ENCODE data around the gene DAB2IP. TPM values are rescaled to one million over a fixed set of nuclear protein-coding genes. Genes with fewer than 3 reads are reported as not detected.
A peak's percentile ranks its signal among the peaks of the same experiment; 100 is the strongest.
"Not testable (repeated sequence)": the region's sequence is repeated elsewhere in the genome, so short reads cannot be mapped to it uniquely, and the experiment has no call there.

DAB2IP gene
- polyA plus RNA-seq, 1 donor: 48.6 TPM

DNA sequence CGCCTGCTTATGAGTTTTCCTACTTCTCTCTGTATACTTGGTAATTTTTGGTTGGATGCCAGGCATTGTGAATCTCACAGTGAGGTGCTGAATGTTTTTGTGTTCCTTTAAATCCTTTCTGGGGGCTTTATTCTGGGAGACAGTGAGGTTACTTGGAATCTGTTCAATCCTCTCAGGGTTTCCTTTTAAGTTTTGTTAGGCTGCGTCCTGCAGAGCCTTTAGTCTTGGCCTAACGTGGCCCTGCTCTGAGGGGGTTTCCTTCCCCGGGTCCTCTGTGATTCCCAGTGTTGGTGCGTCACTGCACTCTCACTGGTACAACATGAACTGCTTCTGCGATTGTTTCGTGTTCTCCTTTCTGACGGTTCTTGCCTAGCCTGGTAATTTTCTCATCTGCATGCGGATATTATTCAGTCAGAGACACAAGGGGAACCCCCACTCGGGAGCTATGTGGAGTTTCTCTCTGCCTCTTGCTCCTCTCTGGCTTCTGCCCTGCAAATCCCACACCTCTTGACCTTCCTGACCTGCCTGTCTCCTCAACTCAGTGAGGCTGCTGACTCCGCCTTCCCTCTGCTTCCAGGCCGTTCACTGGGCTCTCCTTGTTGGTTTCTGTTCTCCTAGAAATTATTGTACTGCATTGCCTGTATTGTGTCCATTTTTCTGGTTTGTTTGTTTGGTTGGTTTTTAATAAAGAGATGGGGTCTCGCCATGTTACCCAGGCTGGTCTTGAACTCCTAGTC is 128.1 kb downstream of the DAB2IP start:
- DNase-seq: no peak

DNA sequence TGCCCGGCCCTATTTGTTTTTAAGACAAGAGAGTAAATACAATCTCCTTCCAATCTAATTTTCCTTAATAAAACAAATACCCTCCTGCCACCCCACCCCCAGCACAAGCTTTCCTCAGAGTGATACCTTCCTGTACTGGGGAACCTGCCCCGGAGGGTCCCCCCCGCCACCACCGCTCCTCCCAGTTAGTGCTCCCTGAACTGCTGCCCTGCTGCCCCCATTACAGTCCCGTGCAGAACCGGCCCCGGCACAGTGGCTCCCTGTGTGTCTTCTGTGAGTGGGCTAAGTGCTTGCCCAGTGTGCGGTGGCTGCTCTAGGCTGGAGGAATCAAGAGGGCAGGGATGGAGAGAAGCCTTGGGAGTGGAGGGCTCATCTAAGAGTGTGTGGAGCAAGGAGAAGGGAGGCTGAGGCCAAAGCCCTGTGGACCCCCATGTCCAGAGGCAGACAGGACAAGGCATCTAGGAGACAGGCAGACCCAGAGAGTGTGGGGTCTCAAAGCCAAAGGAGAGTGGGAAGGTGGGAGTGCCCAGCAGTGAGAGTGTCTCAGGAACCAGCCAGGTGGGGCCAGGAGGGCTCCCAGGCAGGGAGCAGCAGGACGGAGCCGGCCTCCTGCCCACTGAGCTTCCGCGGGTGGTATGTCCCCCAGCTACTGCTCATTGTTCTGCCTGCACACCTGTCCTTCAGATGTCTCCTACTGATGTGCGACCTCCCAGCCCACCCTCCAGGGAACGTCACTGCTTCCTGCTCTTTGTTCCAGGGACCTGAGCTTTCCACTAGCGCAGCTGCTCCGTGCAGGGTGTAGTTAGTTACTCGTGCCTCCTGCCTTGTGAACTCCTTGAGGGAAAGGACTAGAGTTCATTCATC is 129.0 kb downstream of the DAB2IP start:
- no peak for DNase-seq

DNA sequence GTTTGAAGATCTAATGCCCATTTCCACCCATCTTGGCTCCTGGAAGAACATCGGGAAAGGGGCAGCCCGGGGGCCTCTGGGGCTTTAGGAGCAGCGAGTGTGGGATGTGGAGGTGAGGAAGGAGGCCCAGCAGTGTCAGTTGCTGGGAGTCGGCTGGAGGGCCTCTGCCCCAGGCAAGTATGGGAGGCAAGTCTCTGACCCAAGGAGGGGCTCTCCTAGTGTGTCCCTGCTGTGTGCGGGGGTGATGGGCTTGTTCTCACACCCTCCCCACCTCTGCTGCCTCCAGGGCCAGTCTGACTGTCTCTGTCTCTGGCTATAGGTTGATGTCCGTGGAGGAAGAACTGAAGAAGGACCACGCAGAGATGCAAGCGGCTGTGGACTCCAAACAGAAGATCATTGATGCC is 129.7 kb downstream of the DAB2IP start:
- DNase-seq: no peak

DNA sequence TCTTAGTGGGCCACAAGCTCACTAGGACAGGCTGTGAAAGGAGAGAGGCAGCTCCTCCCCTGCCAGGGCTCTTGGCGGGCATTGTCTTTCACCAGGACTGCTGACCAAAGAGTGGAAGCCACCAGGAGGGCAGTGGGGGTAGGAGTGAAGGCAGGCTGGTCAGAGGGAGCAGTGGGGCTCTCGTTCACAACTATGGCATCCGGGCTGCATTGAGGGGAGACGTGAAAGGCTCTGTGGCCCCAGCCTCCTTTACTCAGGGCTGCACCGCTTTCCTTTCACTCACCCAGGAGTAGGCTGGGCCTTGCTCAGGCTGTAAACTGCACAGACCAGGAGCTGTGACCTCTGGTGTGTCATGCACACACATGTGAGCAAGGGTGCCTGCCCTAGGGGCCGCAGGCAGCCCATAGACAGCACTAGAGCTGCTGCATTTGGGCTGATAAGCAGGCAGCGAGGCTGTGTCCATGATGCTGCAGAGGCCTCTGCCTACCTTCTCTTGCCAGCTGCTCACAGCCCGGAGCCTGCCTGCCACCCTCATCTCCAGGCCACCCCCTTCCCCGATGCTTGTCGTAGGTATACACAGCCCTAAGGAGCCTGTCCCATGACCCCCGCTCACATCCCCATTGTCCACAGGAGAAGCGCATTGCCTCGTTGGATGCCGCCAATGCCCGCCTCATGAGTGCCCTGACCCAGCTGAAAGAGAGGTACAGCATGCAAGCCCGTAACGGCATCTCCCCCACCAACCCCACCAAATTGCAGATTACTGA is 130.4 kb downstream of the DAB2IP start:
- DNase-seq: no peak

DNA sequence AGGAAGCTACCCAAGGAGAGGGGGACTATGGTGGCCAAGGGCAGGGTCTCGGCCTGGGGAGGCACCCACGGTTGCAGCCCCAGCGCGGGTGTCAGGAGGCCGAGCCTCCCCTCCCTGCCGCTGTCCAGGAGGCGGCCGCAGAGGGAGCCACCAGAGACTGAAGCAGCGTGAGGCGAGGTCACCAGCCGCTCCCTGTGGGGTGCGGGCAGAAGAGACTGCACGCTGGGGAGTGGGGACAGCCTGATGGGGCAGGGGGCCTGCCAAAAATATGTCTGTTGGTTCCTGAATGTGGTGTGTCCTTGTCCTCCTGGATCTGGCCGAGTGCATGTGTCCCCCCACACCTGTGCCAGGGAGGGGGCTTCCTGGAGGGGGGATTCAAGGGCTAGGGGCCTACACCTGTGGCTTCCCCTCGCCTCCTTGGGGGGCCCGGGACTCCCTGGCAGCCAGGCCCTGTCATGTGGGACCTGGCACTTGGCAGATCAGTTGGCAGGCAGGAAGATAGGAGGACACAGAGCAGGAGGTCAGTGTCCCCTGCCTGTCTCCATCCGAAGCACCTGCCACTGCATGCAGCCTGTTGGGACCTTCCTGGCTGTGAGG is 131.2 kb downstream of the DAB2IP start:
- DNase-seq: no peak

DNA sequence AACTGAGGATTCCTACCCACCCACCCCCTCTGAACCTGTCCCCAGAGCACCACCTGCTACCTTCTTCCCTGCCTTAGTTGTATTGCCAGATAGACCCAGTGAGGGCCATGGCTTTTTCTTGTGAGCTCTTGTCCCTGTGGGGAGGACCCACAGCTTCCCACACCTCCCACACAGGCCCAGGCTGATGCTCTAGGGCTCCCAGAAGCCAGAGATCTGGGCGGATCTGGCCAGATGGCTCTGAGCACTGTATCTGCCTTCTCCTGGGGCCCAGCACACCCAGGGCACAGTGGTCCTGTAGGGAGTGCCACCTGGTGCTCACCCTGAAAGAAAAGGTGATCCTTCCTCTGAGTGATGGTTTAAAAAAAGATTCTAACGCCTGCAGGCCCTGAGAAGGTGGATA is 131.7 kb downstream of the DAB2IP start:
- DNase-seq: no peak

DNA sequence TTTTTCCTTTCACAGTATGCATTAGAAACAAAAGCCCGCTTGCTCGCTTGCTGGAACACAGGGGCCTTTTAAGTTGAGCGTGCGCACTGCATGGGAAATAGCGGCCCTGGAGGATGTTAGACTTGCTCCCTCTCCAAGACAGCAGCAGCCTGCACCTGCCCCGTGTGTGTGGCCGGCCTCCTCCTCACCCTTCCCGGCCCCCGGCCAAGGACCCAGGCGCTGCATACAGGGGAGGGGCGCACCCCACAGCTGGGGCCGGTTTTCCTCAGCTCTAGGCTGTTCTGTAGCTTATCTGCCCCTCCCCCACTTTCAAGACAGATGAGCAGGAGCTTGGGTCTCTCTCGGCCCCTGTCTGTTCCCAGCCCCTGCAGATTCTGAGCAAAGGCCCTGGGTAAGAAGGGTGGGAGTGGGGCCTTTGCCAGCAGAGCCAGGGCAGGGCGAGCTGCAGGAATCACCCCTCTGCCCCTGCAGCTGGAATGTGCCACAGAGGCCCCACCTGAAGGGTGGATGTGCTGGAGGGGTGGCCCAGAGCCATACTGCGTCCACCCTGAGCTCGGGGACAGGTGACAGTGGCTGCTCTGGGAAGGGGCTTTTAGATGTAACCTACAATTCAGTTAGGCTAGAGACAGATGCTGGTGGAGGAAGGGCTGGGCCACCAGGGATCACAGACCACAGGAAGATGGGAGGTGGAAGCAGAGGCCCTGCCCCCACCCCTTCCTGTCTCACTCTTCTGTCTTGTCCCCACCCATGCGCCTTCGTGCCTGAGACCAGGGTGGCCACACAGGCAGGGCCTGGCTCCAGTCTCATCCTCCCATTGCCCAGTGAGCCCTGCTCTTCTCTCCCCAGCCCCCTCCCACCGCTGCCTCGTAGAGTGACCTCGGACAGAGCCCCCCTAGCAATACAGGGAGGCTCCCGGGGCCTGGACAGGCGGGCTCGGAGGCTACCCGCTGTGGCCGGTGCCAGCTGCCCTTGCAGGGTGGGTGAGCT is 132.4 kb downstream of the DAB2IP start:
- peak; percentile 63 for DNase-seq

DNA sequence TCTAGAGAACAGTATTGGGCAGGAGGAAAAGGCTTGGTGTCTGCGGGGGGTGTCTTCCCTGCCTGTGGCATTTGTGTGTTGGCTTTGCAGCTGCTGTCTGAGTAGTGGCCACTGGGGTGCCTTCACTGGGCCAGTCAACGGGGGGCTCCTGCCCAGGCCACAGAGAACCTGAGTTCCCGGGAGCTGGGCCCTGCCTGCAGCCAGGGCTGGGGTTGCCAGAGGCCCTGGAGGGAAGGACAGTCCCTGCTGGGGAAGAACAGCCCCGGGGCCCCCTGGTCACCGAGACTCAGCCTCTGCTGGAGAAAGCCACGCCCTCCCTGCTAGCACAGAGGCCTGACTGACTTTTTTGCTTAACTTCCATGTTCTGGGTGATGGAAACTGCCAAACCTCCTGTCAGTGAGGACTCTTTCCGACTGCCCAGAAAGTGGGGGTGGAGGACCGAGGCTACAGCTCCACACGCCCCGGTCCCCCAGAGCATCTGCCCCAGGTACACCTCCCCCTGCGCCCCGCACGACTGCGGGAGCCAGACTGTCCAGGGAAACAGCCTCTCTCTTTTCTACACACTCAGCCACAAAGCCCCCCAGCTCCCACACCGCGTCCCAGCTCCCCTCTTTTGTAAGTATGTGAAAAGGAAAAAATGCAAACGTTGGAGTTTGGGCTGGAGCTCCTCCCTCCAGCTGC is 133.4 kb downstream of the DAB2IP start:
- no peak for DNase-seq

DNA sequence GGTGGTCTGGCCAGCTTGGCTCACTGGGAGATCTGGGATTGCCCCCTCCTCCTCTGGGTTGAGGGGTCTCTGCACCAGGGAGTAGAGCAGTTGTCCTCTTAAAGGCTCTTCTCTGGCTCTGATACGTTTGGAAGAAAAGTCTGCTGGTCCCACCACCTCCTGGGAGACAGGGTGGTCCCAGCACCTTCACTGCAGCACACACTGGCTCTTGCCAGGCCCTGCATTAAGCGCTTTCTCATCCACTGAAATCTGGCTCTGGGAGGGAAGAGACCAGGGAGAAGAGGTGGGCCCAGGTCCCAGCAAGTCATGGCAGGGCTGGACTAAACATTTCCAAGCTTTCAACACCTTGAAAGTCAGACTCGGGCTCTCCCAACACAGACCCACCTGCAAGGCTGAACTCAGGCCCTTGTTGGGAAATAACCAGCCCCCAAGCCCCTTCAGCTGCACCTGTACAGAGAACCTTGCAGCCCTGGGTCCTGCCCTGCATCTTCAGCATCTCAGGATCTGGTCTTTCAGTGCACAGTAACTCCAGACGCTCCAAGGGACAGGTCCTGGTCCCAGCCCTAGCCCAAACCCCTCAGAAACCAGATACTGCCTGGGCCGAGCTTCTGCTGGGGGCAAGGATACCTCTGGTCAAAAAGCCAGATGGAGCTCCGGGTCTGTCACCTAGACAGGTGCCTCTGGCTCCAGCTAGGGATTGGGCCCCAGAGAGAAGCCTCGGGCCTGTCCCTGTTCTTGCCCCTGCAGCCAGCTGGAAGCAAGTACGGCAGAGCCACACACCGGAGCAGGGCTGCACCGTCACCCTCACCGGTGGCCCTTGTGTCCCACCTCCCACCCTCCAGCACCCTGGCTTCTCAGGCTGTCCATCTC is 134.5 kb downstream of the DAB2IP start:
- no peak for DNase-seq

DNA sequence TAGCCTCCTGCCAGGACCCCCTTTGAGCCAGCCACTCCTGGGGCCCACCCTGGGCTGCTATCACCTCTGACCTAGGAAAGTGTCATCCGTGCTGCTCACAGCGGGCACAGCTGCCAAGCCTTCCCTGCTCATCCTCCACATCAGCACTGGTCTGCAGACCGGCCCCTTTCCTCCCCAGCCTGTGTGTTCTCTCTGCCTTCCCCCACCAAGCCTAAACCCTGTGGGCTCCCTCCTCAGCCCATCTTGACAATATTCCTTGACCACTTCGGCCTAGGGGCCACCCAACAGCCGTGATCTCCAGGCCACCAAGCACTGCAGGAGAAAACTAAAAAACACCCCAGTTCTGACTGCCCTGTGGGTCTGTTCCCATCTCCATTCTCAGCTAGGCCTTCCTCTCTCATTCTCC is 135.1 kb downstream of the DAB2IP start:
- no peak for DNase-seq

DNA sequence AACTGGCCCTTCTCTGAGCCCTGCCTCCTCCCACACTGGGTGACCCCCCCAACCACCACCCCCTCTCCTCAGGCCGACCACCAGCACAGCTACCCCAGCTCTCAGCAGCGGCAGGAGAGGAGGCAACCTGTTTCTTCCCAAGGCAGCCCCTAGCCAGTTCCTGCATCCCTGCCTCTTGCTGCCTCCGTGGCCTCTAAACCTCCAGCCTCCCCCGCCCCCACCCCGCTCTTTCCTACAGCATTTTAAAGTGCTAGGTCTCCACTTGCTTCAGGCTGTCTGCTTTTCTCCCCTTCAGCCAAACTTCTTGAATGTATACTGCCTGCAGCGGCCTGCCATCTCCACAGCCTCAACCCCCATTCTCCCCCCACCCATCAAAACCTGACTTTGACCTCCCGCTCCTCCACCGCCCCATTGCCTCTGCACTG is 135.6 kb downstream of the DAB2IP start:
- DNase-seq: no peak

DNA sequence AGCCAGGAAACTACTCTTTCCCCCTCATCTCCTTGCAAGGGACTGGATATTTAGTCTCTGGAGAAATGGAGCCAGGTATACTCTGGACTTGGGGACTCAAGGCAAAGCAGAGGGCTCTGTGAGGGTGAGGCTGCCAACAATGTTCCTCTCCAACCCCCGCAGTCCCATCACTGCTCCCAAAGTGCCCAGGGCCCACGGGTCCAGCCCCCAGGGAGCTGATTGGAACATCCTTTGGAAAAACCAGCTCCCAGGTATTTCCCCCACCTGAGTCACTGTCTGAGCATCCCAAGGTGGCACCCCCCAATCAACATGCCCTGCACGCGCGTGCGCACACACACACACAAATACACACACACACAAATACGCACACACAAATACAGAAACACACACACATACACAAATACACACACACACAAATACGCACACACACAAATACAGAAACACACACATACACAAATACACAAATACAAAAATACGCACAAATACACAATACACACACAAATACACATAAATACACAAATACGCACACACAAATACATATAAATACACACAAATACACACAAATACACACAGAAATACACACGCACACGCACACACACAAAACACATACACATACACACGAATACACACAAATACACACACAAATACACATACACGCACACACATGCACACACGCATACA is 137.4 kb downstream of the DAB2IP start:
- DNase-seq: no peak

DNA sequence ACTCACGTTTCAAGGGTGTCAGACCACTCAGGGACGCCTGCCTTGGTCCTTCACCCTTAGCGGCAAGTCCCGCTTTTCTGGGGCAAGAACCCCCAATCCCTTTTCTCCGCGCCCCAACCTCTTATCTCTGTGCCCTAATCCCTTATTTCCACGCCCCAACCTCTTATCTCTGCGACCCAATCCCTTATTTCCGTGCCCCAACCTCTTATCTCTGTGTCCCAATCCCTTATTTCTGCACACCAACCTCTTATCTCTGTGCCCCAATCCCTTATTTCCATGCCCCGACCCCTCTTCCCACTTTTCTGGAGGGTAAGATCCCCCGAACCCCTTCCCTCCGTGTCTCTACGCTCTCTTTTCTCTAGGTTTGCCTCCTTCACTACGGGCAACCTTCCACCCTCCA is 139.4 kb downstream of the DAB2IP start:
- DNase-seq: no peak

DNA sequence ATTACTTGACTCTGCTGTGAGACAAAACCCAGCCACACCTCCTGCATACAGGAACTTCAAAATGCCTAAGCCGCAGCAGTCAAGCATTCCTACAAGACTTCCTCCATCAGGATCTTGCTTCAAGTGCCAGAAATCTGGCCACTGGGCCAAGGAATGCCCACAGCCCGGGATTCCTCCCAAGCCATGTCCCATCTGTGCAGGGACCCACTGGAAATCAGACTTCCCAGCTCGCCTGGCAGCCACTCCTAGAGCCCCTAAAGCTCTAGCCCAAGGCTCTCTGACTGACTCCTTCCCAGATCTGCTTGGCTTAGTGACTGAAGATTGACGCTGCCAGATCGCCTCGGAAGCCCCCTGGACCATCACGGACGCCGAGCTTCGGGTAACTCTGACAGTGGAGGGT is 141.0 kb downstream of the DAB2IP start:
- DNase-seq: not testable (repeated sequence)

DNA sequence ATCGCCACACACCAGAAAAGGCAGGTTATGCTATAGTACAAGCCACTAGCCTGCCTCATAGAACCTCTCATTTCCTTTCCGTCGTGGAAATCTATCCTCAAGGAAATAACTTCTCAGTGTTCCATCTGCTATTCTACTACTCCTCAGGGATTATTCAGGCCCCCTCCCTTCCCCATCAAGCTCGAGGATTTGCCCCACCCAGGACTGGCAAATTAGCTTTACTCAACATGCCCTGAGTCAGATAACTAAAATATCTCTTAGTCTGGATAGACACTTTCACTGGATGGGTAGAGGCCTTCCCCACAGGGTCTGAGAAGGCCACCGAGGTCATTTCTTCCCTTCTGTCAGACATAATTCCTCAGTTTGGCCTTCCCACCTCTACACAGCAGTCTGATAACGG is 142.9 kb downstream of the DAB2IP start:
- not testable (repeated sequence) for DNase-seq

DNA sequence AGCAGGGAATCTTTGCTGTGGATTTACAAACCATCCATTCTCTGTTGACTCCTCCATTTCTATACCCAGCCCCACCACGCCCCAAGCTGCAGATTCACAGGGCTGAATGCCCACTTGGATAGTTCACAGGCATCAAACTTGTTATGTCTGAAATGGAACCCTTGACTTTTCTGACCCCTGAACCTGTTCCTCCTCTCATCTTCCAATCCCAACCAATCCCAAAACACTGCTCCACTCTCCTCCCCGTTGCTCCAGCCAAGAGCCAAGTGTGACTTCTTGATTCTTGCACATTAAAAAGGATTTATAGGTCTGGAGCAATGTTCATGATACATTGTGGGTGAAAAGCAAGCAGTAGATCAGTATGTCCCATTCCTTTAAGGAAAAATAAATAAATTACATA is 145.6 kb downstream of the DAB2IP start:
- DNase-seq: no peak

DNA sequence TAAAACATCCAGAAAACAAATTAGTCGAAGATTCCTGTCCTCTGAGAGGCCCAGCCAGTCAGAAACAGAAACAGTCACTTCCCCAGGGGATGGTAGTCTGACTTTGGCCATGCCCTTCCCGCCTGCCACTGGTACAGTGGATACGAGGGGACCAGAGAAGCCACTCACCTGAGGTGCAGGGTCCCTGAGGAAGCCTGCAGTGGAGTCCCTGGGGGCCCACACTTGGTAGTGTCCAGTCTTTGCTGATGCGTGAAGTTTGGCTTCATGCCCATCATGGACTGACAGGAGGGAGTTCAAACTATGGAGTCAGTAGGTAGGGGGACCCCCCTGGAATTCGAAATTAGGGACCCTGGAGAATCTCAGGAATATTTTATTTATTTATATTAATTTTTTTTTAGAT is 147.5 kb downstream of the DAB2IP start:
- DNase-seq: no peak

DNA sequence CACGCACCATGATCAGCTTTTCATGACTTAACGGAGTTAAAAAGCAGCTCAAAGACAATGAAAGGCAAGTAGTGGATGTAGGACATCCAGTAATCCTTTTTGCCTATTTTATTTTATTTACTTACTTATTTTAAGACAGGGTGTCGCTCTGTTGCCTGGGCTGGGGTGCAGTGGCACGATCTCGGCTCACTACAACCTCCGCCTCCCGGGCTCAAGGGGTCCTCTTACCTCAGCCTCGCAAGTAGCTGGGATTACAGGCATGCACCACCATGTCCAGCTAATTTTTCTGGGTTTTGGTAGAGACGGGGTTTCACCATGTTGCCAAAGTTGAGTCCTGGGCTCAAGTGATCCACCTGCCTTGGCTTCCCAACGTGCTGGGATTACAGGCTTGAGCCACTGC is 148.9 kb downstream of the DAB2IP start:
- DNase-seq: no peak

DNA sequence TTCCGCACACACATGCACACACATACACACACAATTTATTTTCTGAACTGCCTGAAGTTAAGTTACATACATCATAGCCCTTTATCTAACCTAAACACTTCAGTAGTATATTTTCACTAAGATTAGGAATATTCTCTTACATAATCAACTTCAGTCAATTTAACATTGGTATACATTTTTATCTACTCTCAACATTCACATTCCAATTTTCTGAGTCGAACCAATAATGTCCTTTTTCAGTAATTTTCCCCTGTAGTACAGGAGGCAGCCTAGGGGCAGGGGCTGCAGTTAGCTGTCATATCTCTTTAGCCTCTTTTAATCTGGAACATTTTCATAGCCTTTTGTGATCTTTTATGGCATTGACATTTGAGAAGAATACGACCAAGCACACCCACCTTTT is 150.1 kb downstream of the DAB2IP start:
- DNase-seq: no peak
